Middle frontal gyrus (tissue), 1 donor: ENCODE results near the gene CYB561.
"Not testable (repeated sequence)": the region's sequence is repeated elsewhere in the genome, so short reads cannot be mapped to it uniquely, and the experiment has no call there.

Experiments used
- DNase-seq: peaks from one replicate; pipeline ENCODE4 v3.0.0-alpha.2; 2015; ENCODE audit warnings: low spot score; ENCODE audit errors: extremely low spot score

Gene CYB561

GRCh38 chr17:63479495-63480184, 33.5 kb upstream of the CYB561 start:
- DNase-seq = no peak

GRCh38 chr17:63478814-63479494, 32.8 kb upstream of the CYB561 start:
- no peak for DNase-seq

GRCh38 chr17:63477480-63478440, 31.7 kb upstream of the CYB561 start:
- no peak for DNase-seq

- DNase-seq = no peak
These were observed 30.9 kb upstream of the CYB561 start, which contains the start of gene ACE for GRCh38 chr17:63476854-63477479. Gene ACE, plus strand, starts transcription at chr17:63477061. Its CDS starts 34 bp downstream, at chr17:63477095.

GRCh38 chr17:63476459-63476853, 30.4 kb upstream of the CYB561 start:
- no peak for DNase-seq

GRCh38 chr17:63475491-63476412, 29.6 kb upstream of the CYB561 start:
- no peak for DNase-seq

- DNase-seq = no peak
These were observed 28.7 kb upstream of the CYB561 start for GRCh38 chr17:63474586-63475460.

- no peak for DNase-seq
These were observed 28.1 kb upstream of the CYB561 start for GRCh38 chr17:63474174-63474573.

- DNase-seq = not testable (repeated sequence)
These were observed 22.0 kb upstream of the CYB561 start for GRCh38 chr17:63468099-63468498.

- DNase-seq = no peak
These were observed 18.7 kb upstream of the CYB561 start for GRCh38 chr17:63464691-63465236.

- DNase-seq = no peak
These were observed 17.7 kb upstream of the CYB561 start for GRCh38 chr17:63463771-63464170.

- DNase-seq = no peak
These were observed 13.9 kb upstream of the CYB561 start for GRCh38 chr17:63460018-63460417.

- no peak for DNase-seq
These were observed 12.4 kb upstream of the CYB561 start for GRCh38 chr17:63458478-63458877.

GRCh38 chr17:63455417-63455816, 9.3 kb upstream of the CYB561 start:
- DNase-seq = no peak

- DNase-seq = no peak
These were observed 8.8 kb upstream of the CYB561 start for GRCh38 chr17:63454915-63455314.

GRCh38 chr17:63454357-63454756, 8.3 kb upstream of the CYB561 start:
- not testable (repeated sequence) for DNase-seq

- no peak for DNase-seq
These were observed 7.0 kb upstream of the CYB561 start for GRCh38 chr17:63452962-63453551.
